GM19240 (cell line): ENCODE results near the gene OAS3.
"Not testable (repeated sequence)": the region's sequence is repeated elsewhere in the genome, so short reads cannot be mapped to it uniquely, and the experiment has no call there.

Source experiments
- DNase-seq: peaks from one replicate; pipeline ENCODE4 v3.0.0; 2011; ENCODE audit warnings: low spot score; ENCODE audit not compliant: insufficient read length

OAS3 gene

GRCh38 chr12:112919121-112919520, 19.2 kb upstream of the OAS3 start:
- no peak for DNase-seq

- no peak for DNase-seq
Measured at GRCh38 chr12:112924986-112925385, 13.3 kb upstream of the OAS3 start.

- DNase-seq = not testable (repeated sequence)
Measured at GRCh38 chr12:112926416-112927033, 11.7 kb upstream of the OAS3 start.

- DNase-seq = no peak
Measured at GRCh38 chr12:112927475-112927874, 10.8 kb upstream of the OAS3 start.

- no peak for DNase-seq
Measured at GRCh38 chr12:112927925-112928324, 10.3 kb upstream of the OAS3 start.

GRCh38 chr12:112928978-112929377, 9.3 kb upstream of the OAS3 start:
- DNase-seq = no peak

- no peak for DNase-seq
Measured at GRCh38 chr12:112929715-112930114, 8.6 kb upstream of the OAS3 start.

GRCh38 chr12:112930350-112930749, 7.9 kb upstream of the OAS3 start:
- no peak for DNase-seq

GRCh38 chr12:112932485-112933128, 5.7 kb upstream of the OAS3 start:
- no peak for DNase-seq

GRCh38 chr12:112933129-112933505, 5.2 kb upstream of the OAS3 start:
- DNase-seq = no peak

GRCh38 chr12:112936264-112936663, 2.0 kb upstream of the OAS3 start:
- DNase-seq = no peak

GRCh38 chr12:112936927-112937326, 1.3 kb upstream of the OAS3 start:
- no peak for DNase-seq

GRCh38 chr12:112938751-112939150, 477 bp downstream of the OAS3 start:
- DNase-seq = no peak

- peak; percentile 48 for DNase-seq
Measured at GRCh38 chr12:112939761-112940381, 1.6 kb downstream of the OAS3 start.

- DNase-seq = no peak
Measured at GRCh38 chr12:112941528-112942335, 3.5 kb downstream of the OAS3 start.

GRCh38 chr12:112942572-112942971, 4.3 kb downstream of the OAS3 start:
- no peak for DNase-seq

- no peak for DNase-seq
Measured at GRCh38 chr12:112944024-112944690, 5.9 kb downstream of the OAS3 start.

- no peak for DNase-seq
Measured at GRCh38 chr12:112945515-112945914, 7.2 kb downstream of the OAS3 start.

GRCh38 chr12:112946236-112947000, 8.1 kb downstream of the OAS3 start:
- DNase-seq = no peak

GRCh38 chr12:112947314-112947713, 9.0 kb downstream of the OAS3 start:
- DNase-seq = no peak

- DNase-seq = no peak
Measured at GRCh38 chr12:112947761-112948160, 9.5 kb downstream of the OAS3 start.
